NCI-H460 (cell line): ENCODE measurements around the gene SNRK. TPM values are rescaled to one million over a fixed set of nuclear protein-coding genes. Genes with fewer than 3 reads are reported as not detected.

Experiments
- total RNA-seq: library from RNA; depleted of rRNA; stranded (reverse); fragments of >200 nt; shearing (Covaris generic); gene quantifications from 2 replicates; pipeline ENCODE4 v1.2.3, GENCODE V29; 2014; rRNA removed

Gene SNRK
- total RNA-seq, 1 experiment from 2014 or later, result 9.3 TPM

Other genes with a start within 250 kb of the SNRK start
- 7.1 and 7.8 TPM in 2 replicates for gene POMGNT2, start 180.5 kb upstream of the SNRK start, total RNA-seq